Epidermal melanocyte (primary cell): ENCODE results near the gene TANGO2.

Experiments used
- DNase-seq: peaks from one replicate; pipeline ENCODE4 v3.0.0; 2011; ENCODE audit warnings: low spot score; ENCODE audit not compliant: insufficient read length

The TANGO2 gene

GRCh38 chr22:20043057-20043996 is 22.4 kb downstream of the TANGO2 start:
- no peak for DNase-seq

- no peak for DNase-seq
These were observed 23.1 kb downstream of the TANGO2 start for GRCh38 chr22:20043997-20044342.

GRCh38 chr22:20044495-20045151 is 23.7 kb downstream of the TANGO2 start:
- no peak for DNase-seq

GRCh38 chr22:20046730-20047129 is 25.8 kb downstream of the TANGO2 start:
- no peak for DNase-seq

GRCh38 chr22:20051927-20052308 is 31.0 kb downstream of the TANGO2 start:
- no peak for DNase-seq

- no peak for DNase-seq
These were observed 31.7 kb downstream of the TANGO2 start for GRCh38 chr22:20052309-20053259.

- DNase-seq: no peak
These were observed 32.6 kb downstream of the TANGO2 start for GRCh38 chr22:20053407-20054033.

- no peak for DNase-seq
These were observed 33.1 kb downstream of the TANGO2 start for GRCh38 chr22:20054034-20054427.

- no peak for DNase-seq
These were observed 33.6 kb downstream of the TANGO2 start for GRCh38 chr22:20054485-20054884.

GRCh38 chr22:20055144-20055543 is 34.2 kb downstream of the TANGO2 start:
- DNase-seq: no peak

GRCh38 chr22:20055654-20056053 is 34.7 kb downstream of the TANGO2 start:
- no peak for DNase-seq

GRCh38 chr22:20056161-20056560 is 35.3 kb downstream of the TANGO2 start:
- no peak for DNase-seq

GRCh38 chr22:20056696-20057386 is 35.9 kb downstream of the TANGO2 start:
- no peak for DNase-seq

GRCh38 chr22:20057596-20058268 is 36.8 kb downstream of the TANGO2 start:
- DNase-seq: no peak

- DNase-seq: no peak
These were observed 38.3 kb downstream of the TANGO2 start for GRCh38 chr22:20058989-20059770.

- no peak for DNase-seq
These were observed 40.0 kb downstream of the TANGO2 start for GRCh38 chr22:20060700-20061480.

GRCh38 chr22:20061481-20061861 is 40.6 kb downstream of the TANGO2 start:
- no peak for DNase-seq

- no peak for DNase-seq
These were observed 41.3 kb downstream of the TANGO2 start for GRCh38 chr22:20062043-20062765.
